IMR-90 (cell line): ENCODE measurements around the gene RASGRF1. TPM values are rescaled to one million over a fixed set of nuclear protein-coding genes. Genes with fewer than 3 reads are reported as not detected.

ENCODE experiments used
- ATAC-seq: fragments of 200-7000 bp; cut with Tn5 transposase; 2 replicates; pipeline ENCODE4 v1.9.1; 2020; ENCODE audit warnings: low read depth, mild to moderate bottlenecking, moderate library complexity
- BruUV-seq: library from RNA; stranded (reverse); fragments of 400-500 nt; replicated peaks from 2 replicates; lab custom pipeline; 2021; lab: Mats Ljungman, UMichigan
- CTCF ChIA-PET: fragments of 300-600 bp; formaldehyde crosslinking; extraction: SDS; loops from one replicate; lab custom pipeline; 2021; ENCODE audit warnings: antibody characterized with exemption; lab: Yijun Ruan, JAX
- POLR2A ChIA-PET: fragments of 300-600 bp; sonication (Branson Sonifier 250); formaldehyde crosslinking; loops from one replicate; lab custom pipeline; 2022; ENCODE audit warnings: antibody characterized with exemption; ENCODE audit not compliant: unreplicated experiment; lab: Charles Lee
- DNase-seq: peaks from one replicate; pipeline ENCODE4 v3.0.0; 2013
- H2AFZ ChIP-seq: replicated peaks from 2 replicates; pipeline ENCODE3; 2013; ENCODE audit warnings: low read length, mild to moderate bottlenecking; ENCODE audit not compliant: poor library complexity
- H2AK5ac ChIP-seq: 2 replicates; pipeline ENCODE4 v1.6.1; 2013; ENCODE audit warnings: low read depth, low read length, inconsistent platforms
- H2AK9ac ChIP-seq: replicated peaks from 2 replicates; pipeline ENCODE3; 2013; ENCODE audit warnings: mild to moderate bottlenecking, low read depth, low read length, moderate library complexity; ENCODE audit not compliant: poor library complexity
- H2BK120ac ChIP-seq: 2 replicates; pipeline ENCODE4 v1.6.1; 2013; ENCODE audit warnings: low read depth, low read length, inconsistent platforms
- H2BK15ac ChIP-seq: 3 replicates; pipeline ENCODE4 v1.6.1; 2013; ENCODE audit warnings: low read depth, low read length, inconsistent platforms
- H2BK20ac ChIP-seq: 2 replicates; pipeline ENCODE4 v1.6.1; 2013; ENCODE audit warnings: low read depth, mild to moderate bottlenecking, inconsistent platforms, low read length, moderate library complexity
- H2BK5ac ChIP-seq: 2 replicates; pipeline ENCODE4 v1.6.1; 2013; ENCODE audit warnings: mild to moderate bottlenecking, low read depth, low read length, inconsistent platforms; ENCODE audit not compliant: poor library complexity, severe bottlenecking
- H3K14ac ChIP-seq: replicated peaks from 2 replicates; pipeline ENCODE4 v1.6.1; 2013; ENCODE audit warnings: low read depth, low read length, inconsistent platforms
- H3K18ac ChIP-seq: 2 replicates; pipeline ENCODE4 v1.6.1; 2013; ENCODE audit warnings: low read depth, low read length, control low read depth
- H3K23ac ChIP-seq: 2 replicates; pipeline ENCODE4 v1.6.1; 2013; ENCODE audit warnings: low read depth, low read length, inconsistent platforms
- H3K27ac ChIP-seq: 2 replicates; pipeline ENCODE4 v1.5.1; 2013; ENCODE audit warnings: mild to moderate bottlenecking, control low read depth, low read length; ENCODE audit not compliant: insufficient read depth
- H3K27me3 ChIP-seq: 2 replicates; pipeline ENCODE4 v1.6.1; 2013; ENCODE audit warnings: low read length; ENCODE audit not compliant: control insufficient read depth, insufficient read depth
- H3K36me3 ChIP-seq: 2 replicates; pipeline ENCODE4 v1.6.1; 2013; ENCODE audit warnings: low read length, mixed read lengths; ENCODE audit not compliant: control insufficient read depth, insufficient read depth
- H3K4ac ChIP-seq: 2 replicates; pipeline ENCODE4 v1.6.1; 2013; ENCODE audit warnings: low read depth, low read length, inconsistent platforms
- H3K4me1 ChIP-seq: 2 replicates; pipeline ENCODE4 v1.6.1; 2013; ENCODE audit warnings: low read length, mixed read lengths; ENCODE audit not compliant: control insufficient read depth, insufficient read depth
- H3K4me2 ChIP-seq: 2 replicates; pipeline ENCODE4 v1.6.1; 2013; ENCODE audit warnings: low read depth, mild to moderate bottlenecking, control low read depth, low read length, moderate library complexity
- H3K4me3 ChIP-seq: 2 replicates; pipeline ENCODE4 v1.5.1; 2013; ENCODE audit warnings: low read depth, mild to moderate bottlenecking, control low read depth, low read length, moderate library complexity; ENCODE audit not compliant: insufficient read depth
- H3K56ac ChIP-seq: 2 replicates; pipeline ENCODE4 v1.6.1; 2013; ENCODE audit warnings: low read length, inconsistent platforms; ENCODE audit not compliant: insufficient read depth; ENCODE audit errors: extremely low read depth
- H3K79me1 ChIP-seq, 2 experiments: 2 replicates each; pipeline ENCODE4 v1.6.1; 2013; ENCODE audit warnings: low read length in 2 of 2, inconsistent platforms in 1 of 2, low read depth in 1 of 2
- H3K9ac ChIP-seq: 2 replicates; pipeline ENCODE4 v1.6.1; 2013; ENCODE audit warnings: low read depth, low read length, control low read depth
- H3K9me1 ChIP-seq: 2 replicates; pipeline ENCODE4 v1.6.1; 2013; ENCODE audit warnings: low read length, inconsistent platforms; ENCODE audit not compliant: insufficient read depth
- H3K9me3 ChIP-seq: 2 replicates; pipeline ENCODE4 v1.6.1; 2013; ENCODE audit warnings: low read length; ENCODE audit not compliant: control insufficient read depth, insufficient read depth
- H4K20me1 ChIP-seq: 2 replicates; pipeline ENCODE4 v1.6.1; 2013; ENCODE audit warnings: low read length, inconsistent platforms; ENCODE audit not compliant: insufficient read depth
- H4K5ac ChIP-seq: 2 replicates; pipeline ENCODE4 v1.6.1; 2013; ENCODE audit warnings: mild to moderate bottlenecking, low read depth, low read length, control low read depth
- H4K8ac ChIP-seq, 2 experiments: 2 replicates each; pipeline ENCODE4 v1.6.1; 2013; ENCODE audit warnings: low read depth in 2 of 2, low read length in 2 of 2, control low read depth in 1 of 2, inconsistent platforms in 1 of 2
- H4K91ac ChIP-seq: 2 replicates; pipeline ENCODE4 v1.6.1; 2013; ENCODE audit warnings: low read depth, low read length, inconsistent platforms; ENCODE audit not compliant: insufficient read depth
- BHLHE40 ChIP-seq: fragments of 150-350 bp; IDR thresholded peaks from 2 replicates; pipeline ENCODE4 v1.6.1; 2016; ENCODE audit warnings: mild to moderate bottlenecking, low read depth, low read length
- CEBPB ChIP-seq: IDR thresholded peaks from 2 replicates; pipeline ENCODE4 v1.6.1; 2012; ENCODE audit warnings: low read depth, low read length, improper control_type of control experiment
- CHD1 ChIP-seq: IDR thresholded peaks from 2 replicates; pipeline ENCODE4 v1.6.1; 2012; ENCODE audit warnings: low read depth, low read length, improper control_type of control experiment
- CTCF ChIP-seq: conservative IDR thresholded peaks from 2 replicates; pipeline ENCODE4 v1.5.1; 2012; ENCODE audit warnings: mild to moderate bottlenecking, low read depth, low read length, improper control_type of control experiment
- ELK1 ChIP-seq: fragments of 150-350 bp; IDR thresholded peaks from 2 replicates; pipeline ENCODE4 v1.6.1; 2016; ENCODE audit warnings: low read depth, mild to moderate bottlenecking, low read length, moderate library complexity, borderline replicate concordance
- FOS ChIP-seq: fragments of 150-350 bp; IDR thresholded peaks from 2 replicates; pipeline ENCODE4 v1.6.1; 2016; ENCODE audit warnings: low read depth, low read length
- MAFK ChIP-seq: IDR thresholded peaks from 2 replicates; pipeline ENCODE4 v1.6.1; 2012; ENCODE audit warnings: low read depth, low read length, improper control_type of control experiment
- MAZ ChIP-seq: IDR thresholded peaks from 2 replicates; pipeline ENCODE4 v1.6.1; 2012; ENCODE audit warnings: low read depth, mild to moderate bottlenecking, low read length, improper control_type of control experiment, moderate library complexity, borderline replicate concordance
- MXI1 ChIP-seq: IDR thresholded peaks from 2 replicates; pipeline ENCODE4 v1.6.1; 2012; ENCODE audit warnings: low read depth, mild to moderate bottlenecking, low read length, moderate library complexity, borderline replicate concordance
- NFE2L2 ChIP-seq: fragments of 150-350 bp; IDR thresholded peaks from 2 replicates; pipeline ENCODE4 v1.6.1; 2016; ENCODE audit warnings: low read depth, mild to moderate bottlenecking, low read length
- POLR2A ChIP-seq: IDR thresholded peaks from 2 replicates; pipeline ENCODE4 v1.6.1; 2012; ENCODE audit warnings: mild to moderate bottlenecking, low read depth, low read length
- RAD21 ChIP-seq: IDR thresholded peaks from 2 replicates; pipeline ENCODE4 v1.6.1; 2012; ENCODE audit warnings: low read length, improper control_type of control experiment
- RCOR1 ChIP-seq: IDR thresholded peaks from 2 replicates; pipeline ENCODE4 v1.6.1; 2012; ENCODE audit warnings: mild to moderate bottlenecking, low read length, improper control_type of control experiment; ENCODE audit not compliant: insufficient replicate concordance
- RFX5 ChIP-seq: IDR thresholded peaks from 2 replicates; pipeline ENCODE4 v1.8.0; 2012; ENCODE audit warnings: low read depth, mild to moderate bottlenecking, low read length, moderate library complexity
- SMC3 ChIP-seq: fragments of 150-350 bp; IDR thresholded peaks from 2 replicates; pipeline ENCODE4 v1.6.1; 2016; ENCODE audit warnings: low read depth, mild to moderate bottlenecking, antibody characterized with exemption, low read length, moderate library complexity
- USF2 ChIP-seq: fragments of 150-350 bp; IDR thresholded peaks from 2 replicates; pipeline ENCODE4 v1.6.1; 2017; ENCODE audit warnings: mild to moderate bottlenecking, antibody characterized with exemption, low read length, low read depth
- WGBS, 2 experiments: methylation state at CpG; one replicate each; pipeline versions ENCODE4 v1.1.5 to v1.1.7; 2013; ENCODE audit warnings: missing lambda C conversion rate in 2 of 2; ENCODE audit not compliant: insufficient read length in 1 of 2; ENCODE audit errors: extremely low coverage in 2 of 2; 5-methylcytosine and 5-hydroxymethylcytosine counted together
- dilution Hi-C: fragments of 300-500 bp; cut with HindIII; formaldehyde crosslinking; loops from one replicate; pipeline ENCODE4 v1.14.3; 2018; ENCODE audit warnings: low sequenced_read_pairs; ENCODE audit not compliant: unreplicated experiment
- in situ Hi-C: fragments of 300-500 bp; cut with MboI; formaldehyde crosslinking; loops from 3 replicates; pipeline ENCODE4 v1.14.3; 2019; ENCODE audit warnings: low sequenced_read_pairs, inconsistent platforms, mixed read lengths
- intact Hi-C: fragments of 100-400 bp; cut with micrococcal nuclease; formaldehyde crosslinking; loops from 2 replicates; pipeline ENCODE4 v1.10.0; 2022
- polyA plus RNA-seq, 3 experiments: library from polyadenylated mRNA; depleted of rRNA; stranded (reverse); fragments of >200 nt; gene quantifications; 2 replicates each; pipeline ENCODE4 v1.2.3, GENCODE V29; 2012; ENCODE audit warnings: low replicate concordance in 1 of 3
- total RNA-seq: library from RNA; depleted of rRNA; stranded (reverse); fragments of >200 nt; gene quantifications from 2 replicates; pipeline ENCODE4 v1.2.3, GENCODE V29; 2012

RASGRF1 gene
- total and polyA plus RNA-seq, 2 of the 4 experiments (the other 2 are of a cell fraction), result under 0.01 to 0.15 TPM

GRCh38 chr15:78955355-78955754 is 135.2 kb downstream of the RASGRF1 start:
- no peak overlapping the region for H2AK5ac ChIP-seq
- H2AK9ac ChIP-seq, result no peak overlapping the region
- ATAC-seq (no peak), DNase-seq (no peak)
- no peak overlapping the region for H3K56ac ChIP-seq
- ChIA-PET POLR2A (interaction anchor here (0.6 kb wide), 1 partner anchor 11 kb away, joined by 3 read pairs; the partner anchor contains the start of gene CTSH), CTCF (no interaction called here)
- no peak overlapping the region for H3K27ac ChIP-seq
- no peaks in the 10 kb centered on the region for H3K9me3 ChIP-seq
- no peak overlapping the region for H3K4me2 ChIP-seq
- intact Hi-C loops (no loop called here), dilution Hi-C loops (no loop called here), in situ Hi-C loops (no loop called here)
- no peaks in the 10 kb centered on the region for H3K79me1 ChIP-seq
- H4K20me1 ChIP-seq, result no peaks in the 10 kb centered on the region
- no peaks in the 10 kb centered on the region; the same call in 1 of the 2 replicates for H3K4me1 ChIP-seq
- H3K18ac ChIP-seq, result no peak overlapping the region
- H2BK120ac ChIP-seq, result no peak overlapping the region
- TF ChIP-seq NFE2L2 (no peak), RFX5 (no peak), MAZ (no peak), USF2 (no peak), MAFK (no peak), FOS (no peak), ELK1 (no peak), SMC3 (no peak), MXI1 (no peak), BHLHE40 (no peak), CEBPB (no peak), RAD21 (no peak), CTCF (no peak), RCOR1 (no peak), POLR2A (no peak), CHD1 (no peak)
- H4K5ac ChIP-seq, result no peak overlapping the region
- no peak overlapping the region for H3K9ac ChIP-seq
- no peaks in the 10 kb centered on the region for H3K36me3 ChIP-seq
- H2BK5ac ChIP-seq, result no peak overlapping the region
- H3K27me3 ChIP-seq, result peaks cover 9% of the 10 kb centered on the region
- H4K91ac ChIP-seq, result no peak overlapping the region
- no TSS peak for BruUV-seq
- no CpG with 5 or more reads among the region's 5 CpGs for WGBS, 2 experiments
- H2AFZ ChIP-seq, result no peak overlapping the region
- no peak overlapping the region for H4K8ac ChIP-seq
- no peak overlapping the region for H2BK15ac ChIP-seq
- peaks cover 4% of the 10 kb centered on the region; the same call in 1 of the 2 replicates for H3K9me1 ChIP-seq
- H3K23ac ChIP-seq, result no peak overlapping the region
- H3K4me3 ChIP-seq, result no peak overlapping the region
- H3K14ac ChIP-seq, result no peak overlapping the region
- H2BK20ac ChIP-seq, result no peak overlapping the region
- H3K4ac ChIP-seq, result no peak overlapping the region
